ENCODE measurements around the gene PTPRT. TPM values are rescaled to one million over a fixed set of nuclear protein-coding genes. Genes with fewer than 3 reads are reported as not detected.

Gene PTPRT
- total and polyA plus RNA-seq, 2 experiments from 2014 or later, result not detected

GRCh38 chr20:43220612-43221011 is 30.9 kb upstream of the PTPRT start:
- Histone ChIP-seq H3K79me2 (replicated peaks; ENCODE audit: insufficient read depth) (no peaks in the 10 kb centered on the region), H3K9me2 (ENCODE audit: insufficient read depth) (no peaks in the 10 kb centered on the region), H3K36me3 (ENCODE audit: insufficient read depth) (peaks cover 5% of the 10 kb centered on the region; the same call in 1 of the 2 replicates), H2AFZ (no peak overlapping the region), H3F3A (replicated peaks; ENCODE audit: low read depth) (no peaks in the 10 kb centered on the region), H4K20me1 (replicated peaks; ENCODE audit: insufficient read depth) (no peaks in the 10 kb centered on the region), H3K27me3 (ENCODE audit: insufficient read depth) (no peaks in the 10 kb centered on the region), H3K4me3 (no peak overlapping the region), H3K4me2 (no peak overlapping the region), H3K4me1 (ENCODE audit: insufficient read depth) (no peaks in the 10 kb centered on the region), H3K27ac (ENCODE audit: low read depth) (no peak overlapping the region)
- ATAC-seq (no peak), DNase-seq (ENCODE audit: low spot score) (no peak)
- TF ChIP-seq ZNF114 (CRISPR knock-in tag; IDR thresholded peaks at IDR 0.05) (no peak), POLR2AphosphoS5 (IDR thresholded peaks at IDR 0.05; ENCODE audit: low read depth) (no peak), ZNF331 (CRISPR knock-in tag; IDR thresholded peaks at IDR 0.05; ENCODE audit: low read depth) (no peak), CTCF (conservative IDR thresholded peaks at IDR 0.05; ENCODE audit: low read depth in 2 of 2) (no peak)
- Mint-ChIP-seq H3K36me3 (ENCODE audit: low read depth) (peaks cover 16% of the 10 kb centered on the region; the same call in 2 of the 3 replicates), H3K4me1 (no peaks in the 10 kb centered on the region), H3K27ac (no peak overlapping the region), H3K4me3 (no peak overlapping the region), H3K27me3 (ENCODE audit: insufficient read depth, low read depth, poor library complexity) (peaks cover 1% of the 10 kb centered on the region), H3K9me3 (peaks cover 95% of the 10 kb centered on the region)

- Mint-ChIP-seq H3K27me3 (ENCODE audit: insufficient read depth, low read depth, poor library complexity) (peaks cover 8% of the 10 kb centered on the region), H3K36me3 (ENCODE audit: low read depth) (peaks cover 28% of the 10 kb centered on the region; the same call in 2 of the 3 replicates), H3K9me3 (peaks cover 97% of the 10 kb centered on the region), H3K4me1 (no peaks in the 10 kb centered on the region), H3K4me3 (no peak overlapping the region), H3K27ac (no peak overlapping the region)
- H3K4me1 ChIP-seq (ENCODE audit: insufficient read depth), result no peaks in the 10 kb centered on the region
- no peaks in the 10 kb centered on the region for H3F3A ChIP-seq (replicated peaks; ENCODE audit: low read depth)
- H3K4me2 ChIP-seq, result no peak overlapping the region
- H3K27ac ChIP-seq (ENCODE audit: low read depth), result no peak overlapping the region
- H4K20me1 ChIP-seq (replicated peaks; ENCODE audit: insufficient read depth), result no peaks in the 10 kb centered on the region
- no peak overlapping the region for H3K4me3 ChIP-seq
- H3K79me2 ChIP-seq (replicated peaks; ENCODE audit: insufficient read depth), result no peaks in the 10 kb centered on the region
- DNase-seq (ENCODE audit: low spot score) (no peak), ATAC-seq (no peak)
- no peaks in the 10 kb centered on the region for H3K27me3 ChIP-seq (ENCODE audit: insufficient read depth)
- no peak overlapping the region for H2AFZ ChIP-seq
- no peaks in the 10 kb centered on the region for H3K9me2 ChIP-seq (ENCODE audit: insufficient read depth)
- no peaks in the 10 kb centered on the region for H3K36me3 ChIP-seq (ENCODE audit: insufficient read depth)
- TF ChIP-seq EZH2phosphoT487 (IDR thresholded peaks at IDR 0.05; ENCODE audit: unreplicated experiment), result no peak
- TF ChIP-seq CREB1 (CRISPR knock-in tag; IDR thresholded peaks at IDR 0.05; ENCODE audit: low read depth), result no peak
- no peak for TF ChIP-seq ZNF331 (CRISPR knock-in tag; IDR thresholded peaks at IDR 0.05; ENCODE audit: low read depth)
- TF ChIP-seq ZNF462 (CRISPR knock-in tag; IDR thresholded peaks at IDR 0.05), result no peak
- TF ChIP-seq JUNB (IDR thresholded peaks at IDR 0.05; ENCODE audit: unreplicated experiment), result no peak
- TF ChIP-seq ZNF114 (CRISPR knock-in tag; IDR thresholded peaks at IDR 0.05), result no peak
- no peak for TF ChIP-seq NANOG (IDR thresholded peaks at IDR 0.05; ENCODE audit: borderline replicate concordance)
- no peak for TF ChIP-seq STAT1 (IDR thresholded peaks at IDR 0.05; ENCODE audit: unreplicated experiment)
- TF ChIP-seq EZH2 (IDR thresholded peaks at IDR 0.05; ENCODE audit: low read depth, unreplicated experiment), result no peak
- TF ChIP-seq CTCF (conservative IDR thresholded peaks at IDR 0.05; ENCODE audit: low read depth in 2 of 2), result no peak
- no peak for TF ChIP-seq POLR2AphosphoS5 (IDR thresholded peaks at IDR 0.05; ENCODE audit: low read depth)
Measured at GRCh38 chr20:43210901-43211300, 21.2 kb upstream of the PTPRT start.
